GM12878 (cell line): Measurements from ENCODE around the gene MAN2B1. TPM values are rescaled to one million over a fixed set of nuclear protein-coding genes. Genes with fewer than 3 reads are reported as not detected.

Experiments used
- ATAC-seq: fragments of 200-7000 bp; cut with Tn5 transposase; 3 replicates; pipeline ENCODE4 v1.9.1; 2020; ENCODE audit warnings: mild to moderate bottlenecking, moderate library complexity
- BruUV-seq: library from RNA; stranded (reverse); fragments of 400-500 nt; replicated peaks from 2 replicates; lab custom pipeline; 2021; lab: Mats Ljungman, UMichigan
- CTCF ChIA-PET: fragments of 300-600 bp; sonication (Branson Sonifier 250); formaldehyde crosslinking; extraction: SDS; loops from one replicate; lab custom pipeline; 2021; ENCODE audit warnings: inconsistent platforms; lab: Yijun Ruan, JAX
- POLR2A ChIA-PET: fragments of 350-600 bp; formaldehyde crosslinking; extraction: SDS; loops from one replicate; lab custom pipeline; 2021; ENCODE audit warnings: inconsistent platforms; lab: Charles Lee
- RAD21 ChIA-PET: fragments of 300-600 bp; sonication (Branson Sonifier 250); formaldehyde crosslinking; loops from one replicate; lab custom pipeline; 2023; ENCODE audit warnings: antibody characterized with exemption; ENCODE audit not compliant: unreplicated experiment; lab: Charles Lee
- SMC1A ChIA-PET: fragments of 300-600 bp; sonication (Branson Sonifier 250); formaldehyde crosslinking; loops from one replicate; lab custom pipeline; 2023; ENCODE audit not compliant: unreplicated experiment, uncharacterized antibody; lab: Charles Lee
- DNase-seq: peaks from one replicate; pipeline ENCODE4 v3.0.0-alpha.2; 2011; ENCODE audit warnings: low read depth, low spot score
- FAIRE-seq: peaks from 3 replicates; lab custom pipeline; 2011; peaks lifted over from hg19 to GRCh38; lab: Jason Lieb, UNC
- H2AFZ ChIP-seq: 2 replicates; pipeline ENCODE4 v1.6.0; 2011; ENCODE audit warnings: low read depth, low read length, control low read depth; ENCODE audit not compliant: control insufficient read depth
- H3K27ac ChIP-seq: 2 replicates; pipeline ENCODE4 v1.5.1; 2011; ENCODE audit warnings: control low read depth; ENCODE audit not compliant: control insufficient read depth, insufficient read depth
- H3K27me3 ChIP-seq, 2 experiments: replicated peaks in 1 of 2; 2 replicates each; pipeline versions ENCODE4 v1.6.0 to v1.6.1; 2011; ENCODE audit warnings: low read length in 1 of 2; ENCODE audit not compliant: control insufficient read depth in 2 of 2, insufficient read depth in 2 of 2
- H3K36me3 ChIP-seq, 2 experiments: 2 replicates each; pipeline ENCODE4 v1.5.1; 2011; ENCODE audit warnings: low read length in 1 of 2; ENCODE audit not compliant: control insufficient read depth in 2 of 2, insufficient read depth in 2 of 2
- H3K4me1 ChIP-seq: 2 replicates; pipeline ENCODE4 v1.6.1; 2011; ENCODE audit warnings: mild to moderate bottlenecking, low read length, moderate library complexity, mixed read lengths; ENCODE audit not compliant: control insufficient read depth, insufficient read depth
- H3K4me2 ChIP-seq: 2 replicates; pipeline ENCODE4 v1.6.0; 2011; ENCODE audit warnings: control low read depth; ENCODE audit not compliant: control insufficient read depth, insufficient read depth
- H3K4me3 ChIP-seq: fragments of 200-600 bp; sonication (generic); 2 replicates; pipeline ENCODE4 v1.5.1; 2016
- H3K79me2 ChIP-seq: 2 replicates; pipeline ENCODE4 v1.6.0; 2011; ENCODE audit warnings: low read length; ENCODE audit not compliant: control insufficient read depth, insufficient read depth
- H3K9ac ChIP-seq: 2 replicates; pipeline ENCODE4 v1.8.0; 2011; ENCODE audit warnings: low read length, control low read depth, mixed read lengths; ENCODE audit not compliant: control insufficient read depth, insufficient read depth
- H3K9me3 ChIP-seq: replicated peaks from 3 replicates; pipeline ENCODE4 v1.5.1; 2011; ENCODE audit warnings: mild to moderate bottlenecking, low read length; ENCODE audit not compliant: control insufficient read depth, insufficient read depth
- H4K20me1 ChIP-seq: 2 replicates; pipeline ENCODE4 v1.6.0; 2011; ENCODE audit not compliant: control insufficient read depth, insufficient read depth
- BHLHE40 ChIP-seq, 2 experiments: fragments of 450-650 bp in 1 of 2; IDR thresholded peaks; 2 replicates each; pipeline ENCODE4 v1.6.1; 2011 to 2017; ENCODE audit warnings: low read depth in 2 of 2, borderline replicate concordance in 1 of 2, improper control_type of control experiment in 1 of 2, low read length in 1 of 2, mild to moderate bottlenecking in 1 of 2
- POLR2A ChIP-seq: IDR thresholded peaks from 2 replicates; pipeline ENCODE4 v1.6.1; 2011; ENCODE audit warnings: low read depth, mild to moderate bottlenecking, low read length
- POLR2AphosphoS5 ChIP-seq: IDR thresholded peaks from 2 replicates; pipeline ENCODE4 v1.6.1; 2011; ENCODE audit warnings: mild to moderate bottlenecking, low read length, inconsistent platforms
- RELB ChIP-seq: fragments of 450-650 bp; IDR thresholded peaks from 2 replicates; pipeline ENCODE4 v1.6.1; 2017; ENCODE audit warnings: low read depth, mild to moderate bottlenecking, moderate library complexity
- whole genome bisulfite sequencing: methylation state at CpG from one replicate; pipeline ENCODE4 v1.1.6; 2016; ENCODE audit warnings: low lambda C conversion rate; ENCODE audit not compliant: insufficient replicate concordance, insufficient coverage; ENCODE audit errors: missing lambda C conversion rate; 5-methylcytosine and 5-hydroxymethylcytosine counted together
- in situ Hi-C: fragments of 300-500 bp; cut with MboI; formaldehyde crosslinking; loops from 9 replicates; pipeline ENCODE4 v1.14.3; 2018; ENCODE audit warnings: mixed read lengths
- intact Hi-C: fragments of 100-400 bp; cut with micrococcal nuclease; formaldehyde crosslinking; loops from one replicate; pipeline ENCODE4 v1.14.2; 2022; ENCODE audit not compliant: unreplicated experiment
- polyA plus RNA-seq, 11 experiments: library from polyadenylated mRNA; depleted of rRNA in 4 of 11; unstranded in 6 of 11; stranded (reverse) in 5 of 11; fragments of >200 nt; fragmentation: Nextera tagmentation in 4 of 11; fragmentation: Illumina TruSeq in 1 of 11; extraction: Ambion mirVana in 4 of 11; extraction: Trizol in 1 of 11; gene quantifications; 1 replicate in 1 of 11; 2 replicates in 10 of 11; pipeline versions ENCODE4 v1.2.1 to v1.2.3, GENCODE V29; 2011 to 2016; ENCODE audit warnings: inconsistent platforms in 2 of 11, missing spikeins in 2 of 11, low read depth in 1 of 11
- total RNA-seq, 4 experiments: library from RNA; depleted of rRNA in 3 of 4; stranded (reverse); fragments of >200 nt in 3 of 4; fragmentation: Illumina TruSeq in 1 of 4; extraction: Trizol in 1 of 4; gene quantifications; 2 replicates each; pipeline versions ENCODE4 v1.2.1 to v1.2.3, GENCODE V29; 2013 to 2021

Gene MAN2B1
- total and polyA plus RNA-seq, 10 of the 15 experiments (the other 5 are each of a cell fraction or from before 2014, with no cell fraction given), result 7.6 to 224 (median 81.4) TPM

- Histone ChIP-seq H3K27ac (no peak overlapping the region), H3K36me3 (peaks cover 31 to 35% of the 10 kb centered on the region in 2 experiments), H2AFZ (no peak overlapping the region), H3K9me3 (no peaks in the 10 kb centered on the region), H4K20me1 (no peaks in the 10 kb centered on the region; the same call in 1 of the 2 replicates), H3K27me3 (no peaks in the 10 kb centered on the region), H3K4me2 (no peak overlapping the region), H3K9ac (no peak overlapping the region), H3K4me3 (no peak overlapping the region), H3K4me1 (peaks cover 9% of the 10 kb centered on the region), H3K79me2 (peaks cover 13% of the 10 kb centered on the region)
- in situ Hi-C loops, result no loop called here
- RAD21 ChIA-PET, result no interaction called here
- FAIRE-seq (no peak), ATAC-seq (no peak), DNase-seq (no peak)
- POLR2A ChIA-PET, result no interaction called here
- CTCF ChIA-PET, result interaction anchor here (1.6 kb wide), 1 partner anchor 48 kb away, joined by 5 read pairs; the partner anchor contains the start of gene TNPO2
- 98% methylated on average over 10 of the region's 10 CpGs for WGBS
- TF ChIP-seq BHLHE40 (IDR thresholded peaks at IDR 0.05; ENCODE audit: borderline replicate concordance in 1 of 2, low read depth in 2 of 2, low read length in 1 of 2), result no peak
- peak; percentile 56 for TF ChIP-seq POLR2A
- SMC1A ChIA-PET, result no interaction called here
- intact Hi-C loops, result no loop called here
- BruUV-seq, result no TSS peak
These were observed 8.9 kb upstream of the MAN2B1 start for GRCh38 chr19:12675399-12675798.

GRCh38 chr19:12672744-12673143 lies 6.2 kb upstream of the MAN2B1 start:
- Histone ChIP-seq H3K4me3 (no peak overlapping the region), H4K20me1 (no peaks in the 10 kb centered on the region; the same call in 1 of the 2 replicates), H3K27me3 (no peaks in the 10 kb centered on the region), H3K36me3 (peaks cover 24 to 25% of the 10 kb centered on the region in 2 experiments; a peak in 3 of 4 replicates), H3K27ac (no peak overlapping the region), H3K4me2 (no peak overlapping the region), H3K9ac (no peak overlapping the region), H2AFZ (no peak overlapping the region), H3K9me3 (no peaks in the 10 kb centered on the region), H3K79me2 (peaks cover 22% of the 10 kb centered on the region), H3K4me1 (peaks cover 13% of the 10 kb centered on the region)
- ATAC-seq (no peak), DNase-seq (no peak), FAIRE-seq (no peak)
- RAD21 ChIA-PET, result interaction anchor here (1.5 to 2.1 kb wide), 3 partner anchors 62 to 112 kb away, joined by 3 to 9 read pairs (median 5); no protein-coding TSS in a partner anchor
- intact Hi-C loops (loop anchor here (1.0 to 5.0 kb wide), 2 partner anchors 108 to 470 kb away; no protein-coding TSS in a partner anchor), in situ Hi-C loops (loop anchor here (5.0 kb wide), 1 partner anchor 110 kb away; no protein-coding TSS in a partner anchor)
- SMC1A ChIA-PET, result interaction anchor here (0.7 to 1.6 kb wide), 4 partner anchors 16 to 111 kb away, joined by 3 to 10 read pairs (median 4); no protein-coding TSS in a partner anchor
- no TSS peak for BruUV-seq
- WGBS, result 64% methylated on average over 9 of the region's 10 CpGs
- CTCF ChIA-PET, result interaction anchor here (0.6 to 2.9 kb wide), 12 partner anchors 8 to 684 kb away, joined by 3 to 16 read pairs (median 4); no protein-coding TSS in a partner anchor
- POLR2A ChIA-PET, result no interaction called here
- TF ChIP-seq POLR2AphosphoS5 (0 out of 2 replicates have a peak, but pooled peaks have one; percentile 15), RELB (no peak)
